WI38 (cell line): Measurements from ENCODE around the gene CUEDC2.

Experiments used
- H3K4me3 ChIP-seq: 2 replicates; pipeline ENCODE4 v1.5.1; 2011; ENCODE audit warnings: low read depth, mild to moderate bottlenecking, control low read depth, low read length
- CTCF ChIP-seq: IDR thresholded peaks from 2 replicates; pipeline ENCODE4 v1.5.1; 2012; ENCODE audit warnings: low read depth, mild to moderate bottlenecking, control low read depth, low read length

The CUEDC2 gene

GRCh38 chr10:102452672-102453340, 20.4 kb upstream of the CUEDC2 start:
- H3K4me3 ChIP-seq = no peak overlapping the region
- no peak for TF ChIP-seq CTCF

GRCh38 chr10:102451105-102451969, 19.0 kb upstream of the CUEDC2 start, which contains the start of gene C10orf95:
C10orf95 (minus strand) TSS chr10:102451543; CDS start chr10:102451093, 450 bp downstream.
- TF ChIP-seq CTCF = no peak
- peak within 1 kb of the TSS; percentile 65 for H3K4me3 ChIP-seq

GRCh38 chr10:102450374-102451104, 18.2 kb upstream of the CUEDC2 start:
- TF ChIP-seq CTCF = no peak
- H3K4me3 ChIP-seq = peak overlapping the region; percentile 65

GRCh38 chr10:102450124-102450373, 17.7 kb upstream of the CUEDC2 start:
- TF ChIP-seq CTCF = no peak
- peak overlapping the region; percentile 65 for H3K4me3 ChIP-seq

- no peak for TF ChIP-seq CTCF
- peak overlapping the region; percentile 65 for H3K4me3 ChIP-seq
Measured at GRCh38 chr10:102449321-102450123, 17.1 kb upstream of the CUEDC2 start.

- no peak overlapping the region for H3K4me3 ChIP-seq
Measured at GRCh38 chr10:102444851-102445250, 12.5 kb upstream of the CUEDC2 start.

More at GRCh38 chr10:102444851-102445250, 12.5 kb upstream of the CUEDC2 start:
- no peak for TF ChIP-seq CTCF
